ENCODE measurements around the gene GAS6.

DNA sequence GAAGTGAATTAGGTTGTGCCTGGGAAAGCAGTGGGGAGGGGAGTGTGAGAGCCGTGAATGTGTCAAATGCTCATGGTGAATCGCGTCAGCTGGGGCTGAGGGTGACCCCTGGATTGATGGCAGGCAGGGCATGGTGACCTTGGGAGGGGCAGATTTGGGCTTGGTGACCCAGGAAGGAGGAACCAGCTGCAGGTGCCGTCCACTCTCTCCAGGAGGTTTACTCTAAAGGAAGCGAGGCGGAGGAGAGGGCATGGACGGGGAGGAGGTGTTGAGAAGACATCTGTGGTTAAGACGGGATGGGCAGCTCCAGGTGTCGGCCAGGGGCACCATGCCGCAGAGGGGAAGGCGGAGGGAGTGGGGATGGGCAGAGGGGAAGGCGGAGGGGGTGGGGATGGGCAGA, 76.2 kb downstream of the GAS6 start:
- TF ChIP-seq CTCF (conservative IDR thresholded peaks at IDR 0.05 in 1 of 2, IDR thresholded peaks at IDR 0.05 in 1 of 2; ENCODE audit: low read depth in 1 of 2, low read length in 2 of 2) = no peak
- TF ChIP-seq EZH2 (IDR thresholded peaks at IDR 0.05; ENCODE audit: low read length, missing control alignments) = no peak
